SK-N-SH (cell line): ENCODE measurements around the gene MMP23B. TPM values are rescaled to one million over a fixed set of nuclear protein-coding genes. Genes with fewer than 3 reads are reported as not detected.

Experiments used
- CTCF ChIA-PET: fragments of 300-600, 350-600 bp; formaldehyde crosslinking; extraction: SDS; loops from one replicate; lab custom pipeline; 2021; lab: Yijun Ruan, JAX
- POLR2A ChIA-PET: fragments of 350-600 bp; sonication (Branson Sonifier 250); formaldehyde crosslinking; extraction: SDS; loops from one replicate; lab custom pipeline; 2020; ENCODE audit warnings: antibody characterized with exemption, inconsistent platforms; lab: Yijun Ruan, JAX
- DNase-seq: peaks from one replicate; pipeline ENCODE4 v3.0.0; 2012
- H2AFZ ChIP-seq: fragments of 200-600 bp; sonication (generic); 2 replicates; pipeline ENCODE4 v1.8.1; 2016; ENCODE audit warnings: antibody characterized with exemption, mild to moderate bottlenecking, low read depth
- H3F3A ChIP-seq: fragments of 200-600 bp; sonication (generic); replicated peaks from 2 replicates; pipeline ENCODE3; 2016; ENCODE audit warnings: antibody characterized with exemption, mild to moderate bottlenecking; ENCODE audit not compliant: insufficient read depth
- H3K27ac ChIP-seq, 2 experiments: fragments of 200-500 bp in 1 of 2; fragments of 200-600 bp in 1 of 2; sonication (Bioruptor generic) in 1 of 2; sonication (generic), shearing (Covaris generic) in 1 of 2; 2 replicates each; pipeline versions ENCODE4 v1.5.1 to v1.6.1; 2014 to 2016; ENCODE audit warnings: low read depth in 2 of 2, inconsistent platforms in 1 of 2, low read length in 1 of 2, mild to moderate bottlenecking in 1 of 2, mixed read lengths in 1 of 2
- H3K27me3 ChIP-seq: fragments of 200-600 bp; sonication (generic), shearing (Covaris generic); 2 replicates; pipeline ENCODE4 v1.6.1; 2016; ENCODE audit warnings: mixed run types; ENCODE audit not compliant: insufficient read depth
- H3K36me3 ChIP-seq, 2 experiments: fragments of 200-500 bp in 1 of 2; fragments of 200-600 bp in 1 of 2; sonication (Bioruptor generic) in 1 of 2; sonication (generic) in 1 of 2; replicated peaks in 1 of 2; 2 replicates each; pipeline versions ENCODE3 to v1.5.1; 2014 to 2016; ENCODE audit warnings: low read length in 1 of 2, mild to moderate bottlenecking in 1 of 2; ENCODE audit not compliant: insufficient read depth in 2 of 2, control insufficient read depth in 1 of 2
- H3K4me1 ChIP-seq, 2 experiments: fragments of 200-500 bp in 1 of 2; fragments of 200-600 bp in 1 of 2; sonication (Bioruptor generic) in 1 of 2; sonication (generic), shearing (Covaris generic) in 1 of 2; 2 replicates each; pipeline versions ENCODE4 v1.5.1 to v1.6.1; 2014 to 2016; ENCODE audit warnings: low read depth in 1 of 2, low read length in 1 of 2, mixed run types in 1 of 2; ENCODE audit not compliant: insufficient read depth in 2 of 2, control insufficient read depth in 1 of 2
- H3K4me2 ChIP-seq: fragments of 200-600 bp; sonication (generic), shearing (Covaris generic); 2 replicates; pipeline ENCODE4 v1.6.1; 2017; ENCODE audit warnings: mixed run types
- H3K4me3 ChIP-seq, 2 experiments: fragments of 200-500 bp in 1 of 2; fragments of 200-600 bp in 1 of 2; sonication (Bioruptor generic) in 1 of 2; sonication (generic), shearing (Covaris generic) in 1 of 2; 2 replicates each; pipeline versions ENCODE4 v1.5.1 to v1.8.1; 2014 to 2016; ENCODE audit warnings: low read depth in 2 of 2, inconsistent platforms in 1 of 2, low read length in 1 of 2, mild to moderate bottlenecking in 1 of 2, mixed read lengths in 1 of 2, moderate library complexity in 1 of 2
- H3K79me2 ChIP-seq: fragments of 200-600 bp; sonication (generic); 2 replicates; pipeline ENCODE4 v1.8.1; 2017; ENCODE audit warnings: mild to moderate bottlenecking; ENCODE audit not compliant: insufficient read depth
- H3K9ac ChIP-seq: fragments of 200-600 bp; sonication (generic); 2 replicates; pipeline ENCODE4 v1.6.1; 2017; ENCODE audit warnings: mixed run types
- H3K9me2 ChIP-seq: fragments of 200-600 bp; sonication (generic); 2 replicates; pipeline ENCODE4 v1.6.1; 2017; ENCODE audit warnings: mixed run types
- H3K9me3 ChIP-seq: fragments of 200-600 bp; sonication (generic); 2 replicates; pipeline ENCODE4 v1.6.1; 2017; ENCODE audit warnings: mixed run types, mild to moderate bottlenecking, moderate library complexity
- H4K20me1 ChIP-seq: fragments of 200-600 bp; sonication (generic); 2 replicates; pipeline ENCODE4 v1.6.1; 2017; ENCODE audit warnings: mild to moderate bottlenecking, mixed run types; ENCODE audit not compliant: insufficient read depth
- CTCF ChIP-seq: fragments of 200-600 bp; sonication (generic); IDR thresholded peaks from 2 replicates; pipeline ENCODE4 v1.6.1; 2017; ENCODE audit warnings: antibody characterized with exemption, mild to moderate bottlenecking, moderate library complexity
- EP300 ChIP-seq, 2 experiments: IDR thresholded peaks; 2 replicates each; pipeline versions ENCODE4 v1.4.0 to v1.6.1; 2012; ENCODE audit warnings: borderline replicate concordance in 1 of 2, low read depth in 1 of 2, low read length in 1 of 2
- EZH2phosphoT487 ChIP-seq: fragments of 200-600 bp; sonication (generic); IDR thresholded peaks from 2 replicates; pipeline ENCODE4 v1.6.1; 2017; ENCODE audit warnings: low read depth, mixed run types, mild to moderate bottlenecking, antibody characterized with exemption, moderate library complexity, borderline replicate concordance
- FOSL2 ChIP-seq: IDR thresholded peaks from 2 replicates; pipeline ENCODE4 v1.4.0; 2012; ENCODE audit warnings: low read depth, mild to moderate bottlenecking, moderate library complexity, borderline replicate concordance
- FOXM1 ChIP-seq: IDR thresholded peaks from 2 replicates; pipeline ENCODE4 v1.4.0; 2012; ENCODE audit warnings: low read depth, mild to moderate bottlenecking
- GATA2 ChIP-seq: sonication (generic); formaldehyde crosslinking; IDR thresholded peaks from 2 replicates; pipeline ENCODE4 v1.5.0; 2020; ENCODE audit warnings: mild to moderate bottlenecking, missing genetic modification reagents
- MAX ChIP-seq: IDR thresholded peaks from 2 replicates; pipeline ENCODE4 v1.4.0; 2012; ENCODE audit warnings: low read depth
- SMC3 ChIP-seq: IDR thresholded peaks from 2 replicates; pipeline ENCODE4 v1.6.1; 2012; ENCODE audit warnings: low read depth, low read length, improper control_type of control experiment
- TCF12 ChIP-seq: IDR thresholded peaks from 2 replicates; pipeline ENCODE4 v1.4.0; 2012
- USF1 ChIP-seq: IDR thresholded peaks from 2 replicates; pipeline ENCODE4 v1.4.0; 2012; ENCODE audit warnings: low read depth, borderline replicate concordance
- USF2 ChIP-seq: fragments of 150-350 bp; IDR thresholded peaks from 2 replicates; pipeline ENCODE4 v1.6.1; 2017; ENCODE audit warnings: antibody characterized with exemption, low read length, low read depth, borderline replicate concordance
- ZBTB33 ChIP-seq: IDR thresholded peaks from 2 replicates; pipeline ENCODE4 v1.4.0; 2012; ENCODE audit warnings: low read depth, borderline replicate concordance
- WGBS: methylation state at CpG from one replicate; pipeline ENCODE4 v1.1.6; 2017; ENCODE audit warnings: low lambda C conversion rate; 5-methylcytosine and 5-hydroxymethylcytosine counted together
- polyA plus RNA-seq, 3 experiments: library from polyadenylated mRNA; depleted of rRNA; stranded (reverse); fragments of >200 nt; gene quantifications; 2 replicates each; pipeline ENCODE4 v1.2.3, GENCODE V29; 2012

MMP23B gene
- polyA plus RNA-seq, 1 of the 3 experiments (the other 2 are of a cell fraction) = 1.2 TPM

- no peak for TF ChIP-seq USF1
- no peak for TF ChIP-seq EZH2phosphoT487
These were observed 28.9 kb upstream of the MMP23B start (continued) for GRCh38 chr1:1602968-1603506.

GRCh38 chr1:1603671-1604373, 28.2 kb upstream of the MMP23B start:
- H3K9ac ChIP-seq = no peak overlapping the region
- no peak overlapping the region for H3K4me2 ChIP-seq
- ChIA-PET CTCF (interaction anchor here (1.0 to 1.5 kb wide), 2 partner anchors 10 to 53 kb away, joined by 3 read pairs; no protein-coding TSS in a partner anchor), POLR2A (no interaction called here)
- H3K27me3 ChIP-seq = no peaks in the 10 kb centered on the region
- H3K27ac ChIP-seq = no peak overlapping the region
- H3K79me2 ChIP-seq = no peaks in the 10 kb centered on the region
- DNase-seq = no peak
- peaks cover 0 to 15% of the 10 kb centered on the region in 2 experiments; a peak in 1 of 4 replicates for H3K4me1 ChIP-seq
- no peaks in the 10 kb centered on the region for H4K20me1 ChIP-seq
- H2AFZ ChIP-seq = no peak overlapping the region
- no peaks in the 10 kb centered on the region for H3K9me2 ChIP-seq
- TF ChIP-seq TCF12 (no peak), ZBTB33 (no peak), EP300 (IDR thresholded peaks at IDR 0.05; ENCODE audit: borderline replicate concordance in 1 of 2, low read depth in 1 of 2, low read length in 1 of 2) (no peak), MAX (no peak), SMC3 (no peak)
- H3K36me3 ChIP-seq = no peaks in the 10 kb centered on the region
- H3K4me3 ChIP-seq = no peak overlapping the region
- H3F3A ChIP-seq = no peaks in the 10 kb centered on the region
- H3K9me3 ChIP-seq = no peaks in the 10 kb centered on the region
- WGBS = 82% methylated on average over 7 of the region's 13 CpGs

- no peaks in the 10 kb centered on the region for H4K20me1 ChIP-seq
- no peak overlapping the region for H3K4me3 ChIP-seq
- no peak for DNase-seq
- no peaks in the 10 kb centered on the region for H3K27me3 ChIP-seq
- H3K4me2 ChIP-seq = no peak overlapping the region
- WGBS = 76% methylated on average over 10 of the region's 15 CpGs
- CTCF ChIA-PET = interaction anchor here (0.7 to 1.5 kb wide), 2 partner anchors 10 kb away, joined by 3 read pairs; no protein-coding TSS in a partner anchor
- H3K79me2 ChIP-seq = no peaks in the 10 kb centered on the region
- no peaks in the 10 kb centered on the region for H3F3A ChIP-seq
- H3K4me1 ChIP-seq = peaks cover 0 to 8% of the 10 kb centered on the region in 2 experiments; a peak in 1 of 4 replicates
- H3K9me3 ChIP-seq = no peaks in the 10 kb centered on the region
- H2AFZ ChIP-seq = no peak overlapping the region
- POLR2A ChIA-PET = no interaction called here
- H3K9ac ChIP-seq = no peak overlapping the region
- H3K27ac ChIP-seq = no peak overlapping the region
- no peaks in the 10 kb centered on the region for H3K36me3 ChIP-seq
- H3K9me2 ChIP-seq = no peaks in the 10 kb centered on the region
- TF ChIP-seq EZH2phosphoT487 = no peak
- TF ChIP-seq GATA2 (CRISPR knock-in tag) = no peak
- TF ChIP-seq FOXM1 = no peak
- TF ChIP-seq ZBTB33 = no peak
- no peak for TF ChIP-seq CTCF
- no peak for TF ChIP-seq USF2
- TF ChIP-seq FOSL2 = no peak
These were observed 27.5 kb upstream of the MMP23B start for GRCh38 chr1:1604374-1605033.
